ENCODE data around the gene TPPP3. TPM values are rescaled to one million over a fixed set of nuclear protein-coding genes. Genes with fewer than 3 reads are reported as not detected.
"Not testable (repeated sequence)": the region's sequence is repeated elsewhere in the genome, so short reads cannot be mapped to it uniquely, and the experiment has no call there.

TPPP3 gene
- total RNA-seq, 1 donor from 2014 or later: not detected

- no peak overlapping the region for H3K4me3 ChIP-seq (ENCODE audit: low read depth, low read length)
- no peak for TF ChIP-seq CTCF (conservative IDR thresholded peaks at IDR 0.05; ENCODE audit: low read depth, low read length)
- no peak for DNase-seq (ENCODE audit: low read depth)
These were observed 35.7 kb downstream of the TPPP3 start for GRCh38 chr16:67357561-67357960.

- TF ChIP-seq CTCF (conservative IDR thresholded peaks at IDR 0.05; ENCODE audit: low read depth, low read length): no peak
- DNase-seq (ENCODE audit: low read depth): no peak
- no peak overlapping the region for H3K4me3 ChIP-seq (ENCODE audit: low read depth, low read length)
These were observed 36.9 kb downstream of the TPPP3 start for GRCh38 chr16:67356396-67356795.

GRCh38 chr16:67352463-67352862 is 40.8 kb downstream of the TPPP3 start:
- H3K4me3 ChIP-seq (ENCODE audit: low read depth, low read length); DNase-seq (ENCODE audit: low read depth): not testable (repeated sequence)

GRCh38 chr16:67350324-67350723 is 43.0 kb downstream of the TPPP3 start:
- no peak for DNase-seq (ENCODE audit: low read depth)
- H3K4me3 ChIP-seq (ENCODE audit: low read depth, low read length): no peak overlapping the region
- no peak for TF ChIP-seq CTCF (conservative IDR thresholded peaks at IDR 0.05; ENCODE audit: low read depth, low read length)

- DNase-seq (ENCODE audit: low read depth): no peak
- no peak overlapping the region for H3K4me3 ChIP-seq (ENCODE audit: low read depth, low read length)
- peak; percentile 57 for TF ChIP-seq CTCF (conservative IDR thresholded peaks at IDR 0.05; ENCODE audit: low read depth, low read length)
These were observed 44.1 kb downstream of the TPPP3 start for GRCh38 chr16:67349172-67349571.

GRCh38 chr16:67346341-67346740 is 47.0 kb downstream of the TPPP3 start:
- DNase-seq (ENCODE audit: low read depth): no peak
- TF ChIP-seq CTCF (conservative IDR thresholded peaks at IDR 0.05; ENCODE audit: low read depth, low read length): no peak
- no peak overlapping the region for H3K4me3 ChIP-seq (ENCODE audit: low read depth, low read length)

GRCh38 chr16:67345401-67345800 is 47.9 kb downstream of the TPPP3 start:
- no peak for TF ChIP-seq CTCF (conservative IDR thresholded peaks at IDR 0.05; ENCODE audit: low read depth, low read length)
- no peak overlapping the region for H3K4me3 ChIP-seq (ENCODE audit: low read depth, low read length)
- no peak for DNase-seq (ENCODE audit: low read depth)

GRCh38 chr16:67342616-67343015 is 50.7 kb downstream of the TPPP3 start:
- no peak for DNase-seq (ENCODE audit: low read depth)
- no peak overlapping the region for H3K4me3 ChIP-seq (ENCODE audit: low read depth, low read length)
- TF ChIP-seq CTCF (conservative IDR thresholded peaks at IDR 0.05; ENCODE audit: low read depth, low read length): no peak
